DND-41 (cell line): Measurements from ENCODE around the gene VENTX.

Source experiments
- EZH2 ChIP-seq: IDR thresholded peaks from 3 replicates; pipeline ENCODE4 v1.6.1; 2012; ENCODE audit warnings: borderline replicate concordance, low read depth, mild to moderate bottlenecking, moderate library complexity, low read length, inconsistent platforms; ENCODE audit not compliant: severe bottlenecking
- TF ChIP-seq, protein P1 (sequence below): IDR thresholded peaks from 2 replicates; pipeline ENCODE4 v1.5.1; 2012; ENCODE audit warnings: borderline replicate concordance, low read length, moderate library complexity, mild to moderate bottlenecking; ENCODE audit not compliant: poor library complexity, severe bottlenecking; ENCODE audit errors: extremely low read depth

DNA sequence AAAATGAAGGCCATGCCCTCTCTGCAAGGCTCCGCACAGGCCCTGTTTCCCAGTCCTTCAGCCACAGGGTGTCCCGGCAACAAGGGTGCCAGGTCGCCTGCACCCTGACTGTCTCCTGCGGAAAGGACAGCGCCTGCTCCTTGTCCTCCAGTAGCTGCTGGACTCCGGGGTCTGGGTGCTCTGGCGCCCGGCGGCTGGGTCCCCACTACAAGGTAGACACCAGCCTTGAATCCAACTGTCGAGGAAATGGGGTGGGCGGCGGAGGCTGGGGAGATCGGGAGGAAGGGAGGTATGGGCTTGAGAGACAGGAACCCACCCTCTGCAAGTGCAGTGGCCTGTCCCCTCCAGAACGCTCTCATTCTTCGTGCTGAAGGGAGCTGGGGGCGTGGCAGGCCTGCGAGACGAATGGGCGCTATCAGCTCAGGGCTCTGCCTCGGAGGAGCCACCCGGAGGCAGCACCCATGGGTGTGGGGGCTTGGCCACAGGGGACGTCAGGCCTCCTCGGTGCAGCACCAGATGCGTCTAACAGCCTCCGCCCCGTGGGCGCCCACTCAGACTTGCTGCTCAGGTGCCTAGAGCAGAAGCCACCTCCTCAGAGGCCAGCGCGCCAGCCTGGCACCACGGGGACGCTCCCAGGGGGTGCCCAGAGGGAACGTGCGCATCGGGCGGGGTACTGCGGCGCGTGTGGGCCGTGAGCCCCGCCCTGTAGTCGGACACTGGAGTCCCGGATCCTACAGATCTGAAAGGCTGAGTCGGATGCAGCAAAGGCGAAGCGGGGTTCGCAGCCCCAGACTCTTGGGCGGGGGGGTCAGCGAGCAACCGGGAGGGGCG is 23.5 kb downstream of the VENTX start:
- TF ChIP-seq, protein P1, sequence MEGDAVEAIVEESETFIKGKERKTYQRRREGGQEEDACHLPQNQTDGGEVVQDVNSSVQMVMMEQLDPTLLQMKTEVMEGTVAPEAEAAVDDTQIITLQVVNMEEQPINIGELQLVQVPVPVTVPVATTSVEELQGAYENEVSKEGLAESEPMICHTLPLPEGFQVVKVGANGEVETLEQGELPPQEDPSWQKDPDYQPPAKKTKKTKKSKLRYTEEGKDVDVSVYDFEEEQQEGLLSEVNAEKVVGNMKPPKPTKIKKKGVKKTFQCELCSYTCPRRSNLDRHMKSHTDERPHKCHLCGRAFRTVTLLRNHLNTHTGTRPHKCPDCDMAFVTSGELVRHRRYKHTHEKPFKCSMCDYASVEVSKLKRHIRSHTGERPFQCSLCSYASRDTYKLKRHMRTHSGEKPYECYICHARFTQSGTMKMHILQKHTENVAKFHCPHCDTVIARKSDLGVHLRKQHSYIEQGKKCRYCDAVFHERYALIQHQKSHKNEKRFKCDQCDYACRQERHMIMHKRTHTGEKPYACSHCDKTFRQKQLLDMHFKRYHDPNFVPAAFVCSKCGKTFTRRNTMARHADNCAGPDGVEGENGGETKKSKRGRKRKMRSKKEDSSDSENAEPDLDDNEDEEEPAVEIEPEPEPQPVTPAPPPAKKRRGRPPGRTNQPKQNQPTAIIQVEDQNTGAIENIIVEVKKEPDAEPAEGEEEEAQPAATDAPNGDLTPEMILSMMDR = no peak
- TF ChIP-seq EZH2 = no peak
